Astrocyte (in vitro differentiated cells and primary cell): ENCODE data around the gene SHOC2.

ENCODE experiments used
- EZH2 ChIP-seq: IDR thresholded peaks from 2 replicates; pipeline ENCODE4 v1.6.1; 2012; ENCODE audit warnings: mild to moderate bottlenecking, low read length, inconsistent platforms; ENCODE audit not compliant: insufficient read depth
- TF ChIP-seq, protein P1 (sequence below): IDR thresholded peaks from 2 replicates; pipeline ENCODE4 v1.5.1; 2011; ENCODE audit warnings: low read depth, mild to moderate bottlenecking, inconsistent platforms, low read length, moderate library complexity; ENCODE audit not compliant: insufficient read depth

- TF ChIP-seq, protein P1, sequence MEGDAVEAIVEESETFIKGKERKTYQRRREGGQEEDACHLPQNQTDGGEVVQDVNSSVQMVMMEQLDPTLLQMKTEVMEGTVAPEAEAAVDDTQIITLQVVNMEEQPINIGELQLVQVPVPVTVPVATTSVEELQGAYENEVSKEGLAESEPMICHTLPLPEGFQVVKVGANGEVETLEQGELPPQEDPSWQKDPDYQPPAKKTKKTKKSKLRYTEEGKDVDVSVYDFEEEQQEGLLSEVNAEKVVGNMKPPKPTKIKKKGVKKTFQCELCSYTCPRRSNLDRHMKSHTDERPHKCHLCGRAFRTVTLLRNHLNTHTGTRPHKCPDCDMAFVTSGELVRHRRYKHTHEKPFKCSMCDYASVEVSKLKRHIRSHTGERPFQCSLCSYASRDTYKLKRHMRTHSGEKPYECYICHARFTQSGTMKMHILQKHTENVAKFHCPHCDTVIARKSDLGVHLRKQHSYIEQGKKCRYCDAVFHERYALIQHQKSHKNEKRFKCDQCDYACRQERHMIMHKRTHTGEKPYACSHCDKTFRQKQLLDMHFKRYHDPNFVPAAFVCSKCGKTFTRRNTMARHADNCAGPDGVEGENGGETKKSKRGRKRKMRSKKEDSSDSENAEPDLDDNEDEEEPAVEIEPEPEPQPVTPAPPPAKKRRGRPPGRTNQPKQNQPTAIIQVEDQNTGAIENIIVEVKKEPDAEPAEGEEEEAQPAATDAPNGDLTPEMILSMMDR, result no peak
- no peak for TF ChIP-seq EZH2
Measured at GRCh38 chr10:110887560-110887959, 31.8 kb upstream of the SHOC2 start.
